Measurements from ENCODE around the gene HOMEZ.

HOMEZ gene

DNA sequence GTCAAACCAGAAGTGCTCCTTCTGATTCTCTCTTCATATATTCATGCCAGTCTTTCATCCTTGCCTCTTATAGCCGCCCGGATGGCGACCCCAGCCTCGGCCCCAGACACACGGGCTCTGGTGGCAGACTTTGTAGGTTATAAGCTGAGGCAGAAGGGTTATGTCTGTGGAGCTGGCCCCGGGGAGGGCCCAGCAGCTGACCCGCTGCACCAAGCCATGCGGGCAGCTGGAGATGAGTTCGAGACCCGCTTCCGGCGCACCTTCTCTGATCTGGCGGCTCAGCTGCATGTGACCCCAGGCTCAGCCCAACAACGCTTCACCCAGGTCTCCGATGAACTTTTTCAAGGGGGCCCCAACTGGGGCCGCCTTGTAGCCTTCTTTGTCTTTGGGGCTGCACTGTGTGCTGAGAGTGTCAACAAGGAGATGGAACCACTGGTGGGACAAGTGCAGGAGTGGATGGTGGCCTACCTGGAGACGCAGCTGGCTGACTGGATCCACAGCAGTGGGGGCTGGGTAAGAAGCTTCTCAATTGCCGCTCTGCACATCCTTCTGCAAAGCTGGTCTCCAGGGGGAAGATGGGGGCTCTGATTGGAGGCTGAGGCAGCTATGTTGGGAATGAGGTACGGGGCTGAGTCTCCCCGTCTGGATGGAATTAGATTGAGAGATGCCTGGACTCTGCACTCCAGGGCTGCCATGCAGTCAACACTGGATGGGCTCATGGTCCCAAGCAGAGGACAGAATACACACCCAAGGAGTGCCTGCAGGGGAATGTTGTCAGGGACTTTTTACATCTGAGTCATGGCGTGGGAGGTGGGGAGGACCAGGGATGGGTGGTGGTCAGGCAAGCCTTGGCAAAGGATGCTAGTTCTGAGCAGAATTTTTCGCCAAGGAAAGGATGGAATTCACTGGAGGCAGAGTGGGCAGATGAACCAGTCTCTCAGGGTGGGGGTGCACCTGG, 22.0 kb upstream of the HOMEZ start:
- DNase-seq: no peak

DNA sequence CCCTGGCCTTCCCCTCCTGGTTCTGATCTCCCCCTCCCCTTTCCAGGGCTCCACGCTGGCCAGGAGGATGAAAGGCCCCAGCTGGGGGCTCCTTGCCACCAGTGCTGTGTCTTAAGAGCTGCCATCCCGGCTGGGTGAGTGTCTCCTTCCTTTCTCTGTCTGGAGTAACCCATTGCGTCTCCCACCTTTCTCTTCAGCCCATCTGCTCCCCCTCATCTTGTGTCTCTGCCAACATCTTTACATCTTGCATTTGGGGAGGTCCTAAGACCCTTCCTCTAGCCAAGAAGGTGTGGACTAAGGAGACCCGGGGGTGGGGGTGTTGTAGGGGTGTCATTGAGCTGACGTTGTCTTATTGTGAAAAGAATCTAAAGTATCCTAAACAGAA, 21.2 kb upstream of the HOMEZ start:
- DNase-seq: no peak

DNA sequence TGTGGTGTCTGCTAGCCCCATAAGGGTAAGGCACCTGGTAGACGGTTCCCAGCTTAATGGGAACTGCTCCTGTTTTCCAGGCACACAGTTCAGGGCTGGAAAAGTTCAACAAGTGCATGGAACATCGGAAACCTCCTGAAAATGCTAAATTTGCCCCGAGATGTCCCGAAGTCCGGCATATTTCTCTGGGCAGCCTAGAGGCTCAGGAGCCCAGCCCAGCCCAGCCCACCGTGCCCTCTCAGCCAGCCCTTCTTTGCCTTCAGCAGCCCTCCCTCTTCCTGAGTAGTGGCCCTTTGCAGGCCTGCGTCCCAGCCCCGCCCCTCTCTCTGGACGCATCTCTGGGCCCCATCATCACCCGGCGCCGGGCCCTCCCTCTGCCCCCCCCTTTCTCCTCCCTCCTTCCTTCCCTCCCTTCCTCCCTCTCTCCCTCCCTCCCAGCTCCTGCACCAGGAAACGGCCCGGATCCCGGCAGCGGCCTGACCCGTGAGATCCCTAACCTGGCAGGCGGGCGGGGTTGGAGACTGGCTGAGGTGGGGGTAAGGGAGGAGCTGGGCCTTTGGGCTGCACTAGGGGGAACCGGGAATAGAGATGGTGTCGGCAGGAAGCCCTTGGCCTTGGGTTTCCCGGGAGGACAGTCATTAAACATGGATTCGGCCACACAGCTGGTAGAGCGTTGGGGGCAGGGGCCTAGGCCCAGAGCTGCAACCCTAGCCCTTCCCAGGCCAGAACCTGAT, 20.6 kb upstream of the HOMEZ start, which contains the start of gene BCL2L2:
Gene BCL2L2 (plus strand): TSS at position 422 of the 734 bp plus-strand sequence. CDS start 935 bp downstream, outside the sequence.
- DNase-seq: peak; percentile 93

DNA sequence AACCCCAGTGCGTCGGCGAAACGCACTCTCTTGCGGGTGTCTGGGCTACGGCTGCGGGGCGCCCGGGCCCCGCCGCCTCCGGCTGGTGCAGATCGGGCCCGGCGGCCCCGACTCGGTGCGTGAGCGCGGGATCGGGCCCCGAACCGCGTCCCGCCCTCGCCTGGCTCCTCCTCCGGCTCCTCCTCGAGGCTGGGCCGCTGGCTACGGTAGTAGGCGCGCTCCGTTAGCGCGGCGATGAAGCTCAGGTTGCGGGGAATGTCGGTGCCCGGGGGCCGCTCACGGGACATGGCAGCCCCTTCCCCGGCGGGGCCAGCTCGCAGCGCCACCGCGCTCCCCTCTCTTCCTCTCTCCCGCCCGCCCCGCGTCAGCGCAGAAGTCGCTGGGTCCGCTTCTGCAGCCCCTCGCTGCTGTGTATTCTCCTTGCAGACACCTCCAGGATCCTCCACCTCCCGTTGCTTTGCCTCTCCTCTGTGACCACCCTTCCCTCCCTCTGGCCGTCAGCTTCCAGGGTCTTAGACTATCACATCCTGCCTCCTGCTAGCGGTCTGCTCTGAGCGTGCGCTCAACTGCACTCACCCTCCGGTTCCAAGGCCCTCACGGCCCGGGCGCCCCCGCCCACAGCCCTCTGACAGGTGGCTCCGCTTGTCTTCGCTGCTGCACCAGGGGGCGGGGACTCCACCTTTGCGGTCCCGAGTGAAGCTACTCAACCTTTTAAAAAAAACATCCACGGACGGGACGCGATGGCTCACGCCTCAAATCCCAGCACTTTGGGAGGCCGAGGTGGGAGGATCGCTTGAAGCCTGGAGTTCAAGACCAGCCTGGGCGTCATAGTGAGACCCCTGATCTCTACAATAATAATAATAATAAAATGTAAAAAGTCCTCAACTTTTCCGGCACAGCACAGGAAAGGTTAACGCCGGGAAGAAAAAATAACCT, 16.6 kb upstream of the HOMEZ start, which contains the start of gene PPP1R3E:
Gene PPP1R3E (minus strand): TSS at position 570 of the 936 bp plus-strand sequence. CDS start 283 bp downstream, at position 287.
- peak; percentile 73 for DNase-seq

DNA sequence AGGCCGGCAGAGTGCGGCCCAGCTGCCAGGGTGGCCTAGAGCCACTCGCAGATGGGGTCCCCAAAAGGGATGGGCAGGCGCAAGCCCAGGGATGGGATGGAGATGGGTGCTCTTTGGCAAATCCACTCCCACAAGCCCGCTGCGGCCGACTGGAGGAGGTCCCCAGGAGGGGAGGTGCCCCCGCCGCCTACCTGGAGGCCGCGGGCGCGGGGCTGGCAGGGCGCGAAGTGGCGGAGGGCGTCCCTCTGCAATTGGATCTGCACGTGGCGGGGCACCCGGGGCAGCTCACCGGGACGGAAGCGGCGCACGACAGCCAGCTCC, 16.0 kb upstream of the HOMEZ start:
- peak; percentile 59 for DNase-seq

DNA sequence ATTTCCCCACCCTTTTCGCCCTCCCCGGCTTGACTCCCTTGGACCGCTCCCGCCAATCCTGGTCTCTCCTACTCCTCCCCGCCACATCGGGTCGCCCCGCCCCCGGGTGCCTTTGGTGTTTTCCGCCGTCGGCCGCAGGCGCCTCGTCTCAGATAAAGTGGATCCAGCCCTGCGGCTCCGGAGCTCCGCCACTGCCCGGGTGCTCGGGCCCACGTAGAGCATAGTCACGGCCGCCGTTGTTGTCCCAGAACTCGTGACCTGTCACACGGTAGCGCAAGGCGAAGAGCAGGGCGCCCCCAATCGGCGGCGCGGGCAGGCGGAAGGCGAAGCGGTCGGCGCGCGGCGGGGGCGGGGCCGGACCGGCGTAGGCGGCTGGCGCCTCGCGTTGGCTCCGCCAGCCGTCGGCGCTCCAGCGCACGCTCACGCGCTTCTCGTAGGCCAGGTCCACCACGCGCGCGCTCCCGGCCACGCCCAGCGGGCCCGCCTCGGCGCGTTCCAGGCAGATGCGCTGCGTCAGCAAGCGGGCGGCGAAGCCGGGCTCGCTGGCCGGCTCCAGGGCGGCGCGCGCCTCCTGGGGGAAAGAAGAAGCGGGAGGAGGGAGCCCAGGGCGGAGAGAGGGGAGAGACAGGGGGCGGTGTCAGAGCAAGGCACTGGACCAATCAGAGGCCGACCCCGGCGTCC, 15.5 kb upstream of the HOMEZ start:
- peak; percentile 99 for DNase-seq

DNA sequence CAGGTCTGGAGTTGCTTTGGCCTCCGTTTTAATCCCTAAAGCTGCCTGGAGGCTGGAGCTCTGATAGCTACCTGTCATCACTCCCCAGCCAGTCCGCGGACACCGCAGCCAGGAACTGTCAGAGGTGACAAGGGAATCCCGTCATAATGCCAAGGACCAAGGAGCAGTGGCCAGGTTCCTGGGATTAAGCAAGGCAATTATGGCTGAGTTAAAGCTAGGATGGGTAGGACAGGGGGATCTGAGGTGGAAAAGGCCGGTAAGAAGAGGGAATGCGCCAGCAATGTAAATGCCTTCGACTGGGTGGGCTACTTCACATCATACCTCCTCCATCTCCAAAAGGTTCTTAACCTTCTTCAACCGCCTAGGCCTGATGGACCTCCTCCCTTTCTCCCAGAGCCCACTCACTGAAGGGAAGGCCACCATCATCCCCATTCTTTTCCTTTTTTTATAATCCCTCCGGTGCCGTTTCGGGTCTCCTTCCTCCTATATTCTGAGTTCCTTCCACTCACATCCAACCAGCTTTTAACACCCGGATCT, 14.8 kb upstream of the HOMEZ start:
- no peak for DNase-seq

DNA sequence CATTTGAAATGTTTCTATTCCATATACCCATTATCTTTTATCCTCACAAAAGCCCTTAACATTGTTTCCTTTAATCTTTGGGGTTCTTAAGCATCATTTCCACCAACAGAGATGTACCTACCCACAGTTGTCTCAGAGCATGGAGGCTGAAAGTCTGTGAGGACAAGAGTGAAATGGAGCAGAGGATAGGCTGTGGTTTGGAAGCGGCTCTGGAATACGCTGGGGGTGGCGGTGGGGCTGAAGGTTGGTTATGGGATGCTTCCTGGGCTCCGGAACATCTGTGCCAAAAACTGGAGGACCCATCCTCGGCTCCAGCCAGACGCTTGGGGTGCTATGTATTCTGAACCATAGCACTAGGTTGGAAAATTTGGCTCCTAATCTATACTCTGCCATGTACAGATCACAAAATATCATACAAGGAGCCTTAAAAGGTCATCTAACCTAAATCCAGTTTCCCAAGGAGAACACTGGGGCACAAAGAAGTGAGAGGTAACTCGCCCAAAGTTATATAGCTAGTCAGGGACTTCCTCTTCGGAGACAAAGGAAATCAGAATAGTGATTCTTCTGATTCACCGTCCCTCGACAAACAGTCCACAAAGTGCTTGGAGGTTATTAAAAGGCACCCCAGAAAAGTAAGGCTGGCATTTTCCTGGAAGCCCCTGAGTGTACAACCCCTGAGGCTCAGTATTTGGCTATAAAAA, 14.2 kb upstream of the HOMEZ start:
- DNase-seq: no peak

DNA sequence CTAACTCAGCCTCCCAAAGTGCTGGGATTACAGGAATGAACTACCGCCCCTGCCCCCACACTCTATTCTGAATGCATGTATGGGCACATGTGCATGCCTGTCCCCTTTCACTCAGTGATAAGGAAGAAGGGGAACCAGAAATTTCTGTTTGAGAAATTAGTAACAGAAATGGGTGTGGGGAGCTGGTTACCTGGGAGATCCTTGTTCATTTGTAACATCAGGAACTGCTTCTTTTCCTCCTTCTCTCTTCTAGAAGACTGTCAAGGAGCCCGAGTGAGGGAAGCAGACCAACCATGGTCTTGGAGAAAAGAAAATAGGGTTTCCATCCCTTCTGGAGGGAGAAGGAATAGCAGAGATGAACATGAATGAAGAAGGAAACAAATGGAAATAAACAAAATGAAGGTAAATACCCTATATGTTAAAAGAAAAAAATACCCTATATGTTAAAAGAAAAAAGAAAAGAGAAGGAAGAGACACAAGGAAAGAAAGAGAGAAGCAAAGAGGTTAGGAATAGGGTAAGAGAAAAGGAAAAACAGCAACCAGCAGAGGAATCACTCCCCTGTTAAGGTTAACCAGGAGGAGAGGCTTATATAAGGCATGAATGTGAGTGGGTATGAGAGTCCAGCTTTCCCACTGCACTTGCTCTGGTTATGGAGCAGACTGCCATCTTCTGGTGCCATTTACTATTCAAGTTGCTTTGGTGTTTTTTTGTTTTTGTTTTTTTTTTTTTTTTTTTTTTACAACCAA, 13.5 kb upstream of the HOMEZ start:
- no peak for DNase-seq

DNA sequence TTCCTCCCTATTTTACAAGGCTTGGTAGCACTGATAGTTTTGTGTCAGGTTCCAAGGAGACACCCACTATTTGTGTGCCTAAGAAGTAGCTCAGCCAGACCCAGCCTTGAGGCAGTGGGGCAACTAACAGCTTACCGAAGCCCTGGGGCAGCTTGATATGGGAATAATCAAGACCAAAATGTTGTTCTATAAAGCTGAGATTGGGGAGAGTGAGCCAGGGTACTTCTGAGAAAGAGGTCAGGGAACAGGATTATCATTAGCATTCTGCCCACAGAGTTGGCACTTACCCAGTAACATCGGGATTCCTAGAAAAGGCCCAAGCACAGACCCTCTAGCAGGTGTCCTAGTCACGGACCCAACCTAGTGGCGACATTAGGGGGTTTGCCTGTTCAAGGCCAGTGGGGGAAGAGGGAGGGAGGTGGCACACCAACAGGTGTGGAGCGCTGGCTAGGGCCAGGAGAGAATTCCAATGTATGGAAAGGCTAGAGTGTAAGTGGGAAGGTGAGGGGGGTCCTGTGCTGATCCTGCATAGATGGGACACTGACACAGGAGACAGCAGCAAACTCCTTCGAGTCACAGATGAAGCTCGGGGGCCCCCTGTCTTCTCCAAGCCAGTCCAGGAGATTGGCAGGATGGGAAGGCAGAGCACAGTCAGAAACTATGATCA, 11.8 kb upstream of the HOMEZ start:
- DNase-seq: no peak

DNA sequence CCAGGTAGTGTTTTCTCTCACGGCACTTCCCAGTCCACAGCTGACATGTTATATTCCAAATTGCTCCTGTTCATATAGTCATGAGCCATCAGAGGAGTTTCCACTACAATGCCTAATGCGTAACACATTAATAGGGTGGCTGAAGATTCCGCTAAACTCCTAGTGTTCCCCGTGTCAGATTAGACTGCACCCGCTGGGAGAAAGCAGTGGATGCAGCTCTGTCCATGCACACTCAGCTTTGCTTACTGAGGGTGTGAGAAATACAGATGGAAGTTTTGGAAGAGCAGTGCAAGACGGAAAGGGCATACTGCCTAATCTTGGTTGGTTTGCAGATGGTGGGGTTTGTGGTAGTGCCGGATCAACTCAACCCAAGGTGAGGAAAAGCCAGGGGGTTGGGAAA, 11.2 kb upstream of the HOMEZ start:
- DNase-seq: no peak

DNA sequence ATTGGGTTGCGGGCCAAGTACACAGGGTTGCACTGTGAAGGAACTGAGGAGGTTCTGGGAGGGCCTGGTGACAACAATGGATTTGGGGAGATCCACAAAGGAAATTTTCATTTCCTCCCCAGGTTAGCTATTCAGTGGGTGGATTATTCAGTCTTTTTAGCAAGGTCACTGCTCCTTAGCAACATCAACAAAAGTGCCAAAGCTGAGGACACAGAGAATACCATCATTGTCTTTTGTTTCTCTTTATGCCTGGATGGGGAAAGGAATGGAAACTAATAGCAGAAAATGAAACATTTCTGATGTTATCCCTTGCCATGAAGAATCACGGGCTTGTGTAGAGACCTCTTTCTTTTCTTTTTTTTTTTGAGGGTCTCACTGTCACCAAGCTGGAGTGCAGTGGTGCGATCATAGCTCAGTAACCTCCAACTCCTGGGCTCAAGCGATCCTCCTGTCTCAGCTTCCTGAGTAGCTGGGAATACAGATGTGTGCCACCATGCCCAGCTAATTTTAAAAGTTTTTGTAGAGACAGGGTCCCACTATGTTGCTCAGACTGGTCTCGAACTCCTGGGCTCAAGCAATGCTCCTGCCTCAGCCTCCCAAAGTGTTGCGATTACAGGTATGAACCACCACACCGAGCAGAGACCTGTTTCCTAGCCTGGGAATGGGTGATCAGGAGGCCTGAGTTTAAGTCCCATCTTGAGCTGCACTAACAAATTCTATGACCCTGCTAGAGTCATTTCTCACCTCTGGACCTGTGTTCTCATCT, 10.3 kb upstream of the HOMEZ start:
- no peak for DNase-seq

DNA sequence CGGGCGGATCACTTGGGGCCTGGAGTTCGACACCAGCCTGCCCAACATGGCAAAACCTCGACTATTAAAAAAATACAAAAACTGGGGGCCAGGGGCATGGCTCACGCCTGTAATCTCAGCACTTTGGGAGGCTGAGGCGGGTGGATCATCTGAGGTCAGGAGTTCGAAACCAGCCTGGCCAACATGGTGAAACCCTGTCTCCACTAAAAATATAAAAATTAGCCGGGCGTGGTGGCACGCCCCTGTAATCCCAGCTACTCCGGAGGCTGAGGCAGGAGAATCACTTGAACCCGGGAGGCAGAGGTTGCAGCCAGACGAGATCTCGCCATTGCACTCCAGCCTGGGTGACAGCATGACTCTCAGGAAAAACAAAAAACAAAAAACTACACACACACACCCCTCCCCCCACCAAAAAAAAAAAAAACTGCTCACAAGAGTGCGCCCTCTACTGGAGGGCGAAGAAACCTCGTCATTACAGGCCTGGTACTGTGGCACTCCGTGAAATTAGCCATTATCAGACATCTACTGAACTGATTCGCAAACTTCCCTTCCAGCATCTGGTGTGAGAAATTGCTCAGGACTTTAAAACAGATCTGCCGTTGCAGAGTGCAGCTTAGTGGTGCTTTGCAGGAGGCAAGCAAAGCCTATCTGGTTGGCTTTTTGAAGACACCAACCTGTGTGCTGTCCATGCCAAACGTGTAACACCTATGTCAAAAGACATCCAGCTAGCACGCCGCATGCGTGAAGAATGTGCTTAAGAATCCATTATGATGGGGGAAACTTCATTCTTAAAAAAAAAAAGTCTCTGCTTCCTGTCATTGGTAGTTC, 9.0 kb upstream of the HOMEZ start:
- peak; percentile 28 for DNase-seq

DNA sequence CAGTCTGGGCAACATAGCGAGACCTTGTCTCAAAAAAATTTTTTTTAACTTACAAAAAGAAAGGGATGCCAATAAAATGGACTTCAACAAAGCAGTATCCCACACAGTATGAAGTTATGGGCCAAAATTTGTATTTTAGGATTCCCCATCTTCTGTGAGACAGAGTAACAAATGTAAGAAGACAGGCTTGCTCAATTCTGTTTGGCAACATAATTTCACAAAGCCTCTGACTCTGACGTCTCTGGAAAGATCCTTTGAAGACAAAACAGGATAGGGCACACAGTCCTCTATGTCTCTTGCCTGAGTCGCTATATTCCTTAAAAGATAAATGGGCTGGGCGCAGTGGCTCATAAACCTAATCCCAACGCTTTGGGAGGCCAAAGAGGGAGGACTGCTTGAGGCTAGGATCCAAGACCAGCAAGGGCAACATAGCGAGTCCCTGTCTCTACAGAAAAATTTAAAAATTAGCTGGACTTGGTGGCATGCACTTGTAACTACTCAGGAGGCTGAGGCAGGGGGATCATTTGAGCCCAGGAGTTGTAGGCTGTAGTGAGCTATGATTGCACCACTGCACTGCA, 1.1 kb upstream of the HOMEZ start:
- no peak for DNase-seq

DNA sequence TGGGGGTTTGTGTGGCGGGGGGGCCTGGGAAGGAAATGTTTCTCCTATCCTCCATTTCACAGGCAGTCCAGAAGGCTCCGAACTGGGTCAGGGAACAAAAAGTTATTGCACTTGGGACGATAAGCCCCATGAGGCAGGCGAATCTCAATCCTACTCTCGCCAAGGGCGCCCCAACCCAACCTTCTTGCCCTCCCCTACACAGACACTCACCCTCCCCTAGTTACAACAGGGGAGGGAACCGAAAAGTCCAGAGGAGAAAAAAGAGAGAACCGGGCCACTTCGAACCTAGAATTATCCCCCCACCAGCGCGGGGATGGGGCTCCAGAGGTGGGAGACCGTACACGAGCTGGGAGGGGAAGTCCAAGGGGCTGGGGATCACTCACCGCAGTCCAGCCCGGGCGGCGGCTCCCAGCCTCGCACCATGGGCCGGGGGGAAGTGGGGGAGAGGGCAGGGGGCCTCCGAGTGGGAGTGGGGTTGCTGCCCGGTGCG, 357 bp downstream of the HOMEZ start:
- DNase-seq: peak; percentile 7

DNA sequence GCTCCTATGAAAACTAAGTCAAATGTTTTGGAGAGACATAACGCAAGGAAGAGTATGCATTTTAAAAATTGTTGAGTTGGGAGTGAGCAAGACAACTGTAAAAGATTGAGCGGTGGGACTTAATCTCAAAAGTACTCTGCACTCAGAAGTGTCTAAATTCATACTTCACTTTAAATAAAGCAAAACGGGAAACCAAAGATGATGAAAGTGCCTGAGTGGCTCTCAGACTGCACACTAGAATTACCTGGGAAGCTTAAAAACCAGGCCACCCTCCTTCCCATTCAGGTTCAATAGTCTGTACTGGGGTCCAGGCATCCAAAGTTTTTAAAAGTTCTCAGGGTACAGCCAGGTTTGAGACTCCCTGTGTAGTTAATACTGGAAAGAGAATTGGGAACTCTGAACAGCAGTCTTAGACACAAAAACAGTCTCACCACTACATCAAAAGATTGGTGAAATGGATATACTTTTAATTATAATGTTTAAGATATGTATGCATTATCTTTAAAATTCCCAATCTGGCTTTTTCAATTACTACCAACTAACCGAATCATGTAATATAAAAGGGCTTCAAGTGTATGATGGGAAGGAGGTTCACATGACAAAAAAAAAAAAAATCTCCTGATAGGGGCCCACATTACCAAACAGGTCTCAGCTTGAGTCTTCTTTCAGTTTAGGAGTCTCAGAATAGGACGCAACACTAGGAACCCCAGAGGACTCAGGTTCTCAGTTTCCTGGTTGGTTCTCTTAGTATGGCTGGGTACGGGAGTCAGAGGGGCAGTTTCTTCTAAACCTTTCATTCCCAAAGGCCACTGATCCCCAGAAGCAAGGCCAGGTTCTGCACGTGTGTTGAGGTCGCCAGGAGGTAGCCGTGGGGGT, 1.0 kb downstream of the HOMEZ start:
- DNase-seq: no peak

DNA sequence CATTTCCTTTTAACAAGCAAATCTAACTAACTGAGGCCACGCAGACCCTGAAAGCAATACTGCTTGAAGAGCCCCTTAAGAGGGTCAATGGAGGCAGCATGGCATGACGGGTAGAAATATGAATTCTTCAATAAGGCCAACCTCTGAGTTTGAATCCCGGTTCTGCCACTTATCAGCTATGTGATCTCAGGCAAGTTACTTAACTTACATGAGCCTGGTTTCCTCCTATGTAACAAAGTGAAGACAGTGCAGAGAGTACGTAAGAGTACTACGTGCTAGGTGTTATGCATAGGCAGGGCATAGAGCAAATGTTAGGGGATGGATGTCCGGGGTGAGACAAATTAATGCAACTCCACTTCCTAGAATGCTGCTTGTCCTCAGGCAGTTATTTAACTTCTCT, 4.7 kb downstream of the HOMEZ start:
- DNase-seq: no peak

Measured in NCI-H510A treated with DMSO at 0.1 percent for 48 hours (cell line).